ENCODE measurements around the gene NCOR2. TPM values are rescaled to one million over a fixed set of nuclear protein-coding genes. Genes with fewer than 3 reads are reported as not detected.

The NCOR2 gene
- total RNA-seq, 1 donor from 2014 or later: 132 TPM

GRCh38 chr12:124563809-124564208 lies 3.6 kb downstream of the NCOR2 start:
- Mint-ChIP-seq H3K36me3 (ENCODE audit: low read depth, unreplicated experiment) (peaks cover 4% of the 10 kb centered on the region), H3K27me3 (ENCODE audit: unreplicated experiment) (peaks cover 4% of the 10 kb centered on the region), H3K4me3 (ENCODE audit: unreplicated experiment) (no peak overlapping the region), H3K4me1 (ENCODE audit: unreplicated experiment) (peaks cover 15% of the 10 kb centered on the region), H3K9me3 (ENCODE audit: unreplicated experiment) (no peaks in the 10 kb centered on the region), H3K27ac (ENCODE audit: unreplicated experiment) (peak overlapping the region; percentile 24)
- no peak for TF ChIP-seq CTCF (IDR thresholded peaks at IDR 0.05; ENCODE audit: unreplicated experiment)
- DNase-seq (ENCODE audit: low spot score): no peak

GRCh38 chr12:124563401-124563800 lies 4.0 kb downstream of the NCOR2 start:
- H3K4me1 Mint-ChIP-seq (ENCODE audit: unreplicated experiment): peaks cover 15% of the 10 kb centered on the region
- H3K4me3 Mint-ChIP-seq (ENCODE audit: unreplicated experiment): no peak overlapping the region
- no peaks in the 10 kb centered on the region for H3K9me3 Mint-ChIP-seq (ENCODE audit: unreplicated experiment)
- H3K36me3 Mint-ChIP-seq (ENCODE audit: low read depth, unreplicated experiment): peaks cover 4% of the 10 kb centered on the region
- peaks cover 2% of the 10 kb centered on the region for H3K27me3 Mint-ChIP-seq (ENCODE audit: unreplicated experiment)
- no peak overlapping the region for H3K27ac Mint-ChIP-seq (ENCODE audit: unreplicated experiment)
- TF ChIP-seq CTCF (IDR thresholded peaks at IDR 0.05; ENCODE audit: unreplicated experiment): no peak
- no peak for DNase-seq (ENCODE audit: low spot score)

- Mint-ChIP-seq H3K36me3 (ENCODE audit: low read depth, unreplicated experiment) (peaks cover 4% of the 10 kb centered on the region), H3K4me1 (ENCODE audit: unreplicated experiment) (peaks cover 15% of the 10 kb centered on the region), H3K4me3 (ENCODE audit: unreplicated experiment) (no peak overlapping the region), H3K27me3 (ENCODE audit: unreplicated experiment) (peaks cover 2% of the 10 kb centered on the region), H3K9me3 (ENCODE audit: unreplicated experiment) (no peaks in the 10 kb centered on the region), H3K27ac (ENCODE audit: unreplicated experiment) (no peak overlapping the region)
- no peak for TF ChIP-seq CTCF (IDR thresholded peaks at IDR 0.05; ENCODE audit: unreplicated experiment)
- DNase-seq (ENCODE audit: low spot score): no peak
These were observed 4.6 kb downstream of the NCOR2 start for GRCh38 chr12:124562796-124563181.

- no peak for TF ChIP-seq CTCF (IDR thresholded peaks at IDR 0.05; ENCODE audit: unreplicated experiment)
- Mint-ChIP-seq H3K4me1 (ENCODE audit: unreplicated experiment) (peaks cover 15% of the 10 kb centered on the region), H3K4me3 (ENCODE audit: unreplicated experiment) (no peak overlapping the region), H3K9me3 (ENCODE audit: unreplicated experiment) (no peaks in the 10 kb centered on the region), H3K27me3 (ENCODE audit: unreplicated experiment) (peaks cover 2% of the 10 kb centered on the region), H3K36me3 (ENCODE audit: low read depth, unreplicated experiment) (peaks cover 4% of the 10 kb centered on the region), H3K27ac (ENCODE audit: unreplicated experiment) (no peak overlapping the region)
- no peak for DNase-seq (ENCODE audit: low spot score)
These were observed 5.2 kb downstream of the NCOR2 start for GRCh38 chr12:124562018-124562795.

- no peak overlapping the region for H3K4me3 Mint-ChIP-seq (ENCODE audit: unreplicated experiment)
These were observed 6.2 kb downstream of the NCOR2 start for GRCh38 chr12:124561231-124561630.

More at GRCh38 chr12:124561231-124561630, 6.2 kb downstream of the NCOR2 start:
- H3K27ac Mint-ChIP-seq (ENCODE audit: unreplicated experiment): no peak overlapping the region
- H3K4me1 Mint-ChIP-seq (ENCODE audit: unreplicated experiment): peaks cover 15% of the 10 kb centered on the region
- H3K27me3 Mint-ChIP-seq (ENCODE audit: unreplicated experiment): peaks cover 4% of the 10 kb centered on the region
- no peak for DNase-seq (ENCODE audit: low spot score)
- no peaks in the 10 kb centered on the region for H3K9me3 Mint-ChIP-seq (ENCODE audit: unreplicated experiment)
- TF ChIP-seq CTCF (IDR thresholded peaks at IDR 0.05; ENCODE audit: unreplicated experiment): no peak
- peaks cover 4% of the 10 kb centered on the region for H3K36me3 Mint-ChIP-seq (ENCODE audit: low read depth, unreplicated experiment)

Data from endothelial cell (in vitro differentiated cells).